GM12872 (cell line): ENCODE results near the gene MYCN.

ENCODE experiments used
- TF ChIP-seq, protein P1 (sequence below): IDR thresholded peaks from 3 replicates; pipeline ENCODE4 v1.5.1; 2011; ENCODE audit warnings: low read depth, mild to moderate bottlenecking, low read length, moderate library complexity; ENCODE audit not compliant: insufficient read depth

MYCN gene

DNA sequence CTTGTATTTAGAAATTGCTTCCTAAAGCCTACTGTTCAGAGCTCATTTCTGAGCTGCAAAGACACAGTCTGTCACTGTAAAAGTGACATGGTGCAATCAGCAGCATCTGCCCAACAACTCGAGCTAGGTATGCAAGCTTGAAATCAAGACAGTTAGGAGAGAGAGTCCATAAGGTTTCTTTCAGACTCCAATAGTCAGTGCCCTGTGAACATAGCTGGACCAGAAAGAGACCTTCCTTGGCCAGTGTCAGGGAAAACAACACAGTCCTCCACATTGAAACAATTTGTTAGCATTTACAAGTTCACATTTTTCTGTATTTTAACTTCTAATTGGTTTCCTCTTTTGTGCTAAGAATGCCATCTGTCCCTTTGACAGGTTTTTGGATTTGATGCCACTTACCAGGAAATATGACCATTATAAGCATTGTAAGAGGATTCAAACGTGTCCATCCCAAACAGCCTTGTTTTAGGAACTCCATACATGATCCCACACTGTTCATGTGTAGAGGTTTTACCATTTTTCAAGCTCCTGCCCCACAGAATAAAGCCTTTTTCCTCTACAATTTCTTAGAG lies 8.9 kb upstream of the MYCN start:
- TF ChIP-seq, protein P1, sequence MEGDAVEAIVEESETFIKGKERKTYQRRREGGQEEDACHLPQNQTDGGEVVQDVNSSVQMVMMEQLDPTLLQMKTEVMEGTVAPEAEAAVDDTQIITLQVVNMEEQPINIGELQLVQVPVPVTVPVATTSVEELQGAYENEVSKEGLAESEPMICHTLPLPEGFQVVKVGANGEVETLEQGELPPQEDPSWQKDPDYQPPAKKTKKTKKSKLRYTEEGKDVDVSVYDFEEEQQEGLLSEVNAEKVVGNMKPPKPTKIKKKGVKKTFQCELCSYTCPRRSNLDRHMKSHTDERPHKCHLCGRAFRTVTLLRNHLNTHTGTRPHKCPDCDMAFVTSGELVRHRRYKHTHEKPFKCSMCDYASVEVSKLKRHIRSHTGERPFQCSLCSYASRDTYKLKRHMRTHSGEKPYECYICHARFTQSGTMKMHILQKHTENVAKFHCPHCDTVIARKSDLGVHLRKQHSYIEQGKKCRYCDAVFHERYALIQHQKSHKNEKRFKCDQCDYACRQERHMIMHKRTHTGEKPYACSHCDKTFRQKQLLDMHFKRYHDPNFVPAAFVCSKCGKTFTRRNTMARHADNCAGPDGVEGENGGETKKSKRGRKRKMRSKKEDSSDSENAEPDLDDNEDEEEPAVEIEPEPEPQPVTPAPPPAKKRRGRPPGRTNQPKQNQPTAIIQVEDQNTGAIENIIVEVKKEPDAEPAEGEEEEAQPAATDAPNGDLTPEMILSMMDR: no peak

DNA sequence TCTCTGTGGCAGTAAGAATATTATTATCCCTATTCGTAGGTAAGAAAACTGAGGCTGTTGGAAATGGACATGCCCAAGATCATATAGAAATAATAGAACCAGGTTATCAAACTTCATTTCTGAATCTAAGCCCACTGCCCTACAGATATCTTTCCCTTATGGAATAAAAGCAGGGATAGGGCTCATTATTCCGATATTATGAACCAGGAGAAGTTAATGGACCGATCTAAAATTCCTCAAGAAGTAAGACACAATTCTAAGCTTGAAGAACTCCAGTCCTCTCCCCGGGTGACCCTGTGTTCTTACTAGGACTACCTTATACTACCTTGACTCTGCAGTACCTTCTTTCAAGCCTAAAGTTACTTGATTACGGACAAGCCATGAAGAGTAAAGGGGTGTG lies 8.4 kb upstream of the MYCN start:
- TF ChIP-seq, protein P1: no peak

DNA sequence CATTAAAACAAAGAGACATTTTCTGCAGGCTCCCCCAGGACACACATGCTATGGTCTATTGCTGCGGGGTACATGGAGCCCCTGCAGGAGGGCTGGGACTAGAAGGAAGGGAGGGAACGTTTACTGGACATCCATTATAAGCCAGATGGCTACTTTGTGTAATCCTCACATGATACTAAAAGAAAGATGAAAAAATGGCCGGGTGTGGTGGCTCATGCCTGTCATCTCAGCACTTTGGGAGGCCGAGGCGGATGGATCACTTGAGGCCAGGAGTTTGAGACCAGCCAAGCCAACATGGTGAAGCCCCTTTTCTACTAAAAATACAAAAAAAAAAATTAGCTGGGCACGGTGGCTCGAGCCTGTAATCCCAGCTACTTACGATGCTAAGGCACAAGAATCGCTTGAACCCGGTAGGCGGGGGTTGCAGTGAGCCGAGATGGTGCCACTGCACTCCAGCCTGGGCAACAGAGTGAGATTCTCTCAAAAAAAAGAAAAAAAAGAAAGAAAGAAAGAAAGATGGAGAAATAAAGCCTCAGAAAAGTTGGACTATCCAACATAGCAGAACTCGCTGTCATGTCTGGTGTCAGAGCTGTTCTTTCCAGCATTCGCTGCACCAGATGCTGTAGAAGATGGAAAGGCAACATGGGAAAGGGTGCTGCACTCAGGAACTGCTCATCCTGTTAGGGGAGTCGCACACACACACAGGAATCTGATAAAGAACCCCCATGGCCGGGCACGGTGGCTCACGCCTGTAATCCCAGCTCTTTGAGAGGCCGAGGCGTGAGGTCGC lies 7.8 kb upstream of the MYCN start:
- TF ChIP-seq, protein P1: no peak

DNA sequence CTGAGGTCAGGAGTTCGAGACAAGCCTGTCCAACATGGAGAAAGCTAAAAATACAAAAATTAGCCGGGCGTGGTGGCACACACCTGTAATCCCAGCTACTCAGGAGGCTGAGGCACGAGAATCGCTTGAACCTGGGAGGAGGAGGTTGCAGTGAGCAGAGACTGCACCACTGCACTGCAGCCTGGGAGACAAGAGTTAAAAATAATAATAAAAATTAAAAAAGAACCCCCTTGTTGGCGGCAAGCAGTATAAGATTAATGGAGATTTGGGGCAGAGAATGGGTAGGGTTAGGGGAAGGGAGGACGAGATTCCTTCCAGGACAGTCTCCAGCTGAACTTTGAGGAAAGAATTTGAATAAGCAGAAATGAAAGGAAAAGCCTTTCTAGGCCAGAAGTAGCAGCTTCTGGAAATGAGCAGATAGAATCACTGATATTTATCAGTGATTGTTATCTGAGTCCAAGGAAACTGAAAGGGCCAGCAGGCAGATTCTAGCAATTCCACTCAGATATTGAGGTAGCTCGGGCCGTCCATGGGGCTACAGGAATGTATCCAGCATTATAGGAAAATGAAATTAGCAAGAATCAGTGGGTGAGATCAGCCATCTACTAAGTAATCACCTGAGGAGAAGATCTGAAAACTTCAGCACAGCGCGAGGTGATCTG lies 7.0 kb upstream of the MYCN start:
- TF ChIP-seq, protein P1: no peak

DNA sequence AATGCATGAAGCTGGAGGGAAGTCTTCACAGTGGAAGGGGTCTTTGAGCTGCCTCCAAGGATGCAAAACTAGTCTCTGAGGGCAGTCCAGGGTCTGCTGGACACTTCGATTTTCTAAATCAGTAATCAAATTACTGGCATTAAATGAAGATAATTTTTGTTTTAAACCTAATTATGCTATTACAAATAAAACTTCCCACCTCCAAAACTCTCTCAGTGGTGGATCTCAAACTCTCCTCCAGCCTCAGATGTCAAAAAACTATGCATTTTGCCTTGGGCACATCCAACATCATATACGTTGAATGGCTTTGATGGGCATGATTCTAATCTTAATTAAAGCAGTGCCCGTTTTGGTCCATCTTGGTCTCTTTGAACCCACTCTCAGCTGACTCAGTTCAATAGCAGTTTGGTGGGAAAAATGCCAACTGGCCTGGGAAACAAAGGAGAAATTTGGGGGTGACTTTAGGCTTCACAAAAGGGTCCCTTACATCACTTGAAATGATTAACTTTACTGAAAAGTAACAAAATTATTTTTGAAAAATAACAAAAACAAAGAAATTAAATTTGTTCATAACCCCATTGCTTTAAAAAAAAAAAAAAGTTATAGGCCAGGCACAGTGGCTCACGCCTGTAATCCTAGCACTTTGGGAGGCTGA lies 5.9 kb upstream of the MYCN start:
- TF ChIP-seq, protein P1: no peak

DNA sequence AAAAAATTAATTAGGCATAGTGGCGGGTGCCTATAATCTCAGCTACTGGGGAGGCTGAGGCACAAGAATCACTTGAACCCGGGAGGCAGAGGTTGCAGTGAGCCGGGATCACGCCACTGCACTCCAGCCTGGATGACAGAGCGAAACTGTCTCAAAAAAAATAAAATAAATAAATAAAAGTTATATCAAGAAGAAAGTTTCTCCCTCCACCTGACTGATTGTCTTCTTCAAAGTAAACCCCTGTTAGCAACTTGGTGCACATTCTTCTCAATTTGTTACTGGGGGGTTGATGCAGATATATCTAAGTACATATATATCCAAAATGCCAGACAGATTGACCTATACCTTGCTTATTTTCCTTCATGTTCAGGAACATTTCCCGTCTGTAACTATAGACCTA lies 5.2 kb upstream of the MYCN start:
- TF ChIP-seq, protein P1: no peak

DNA sequence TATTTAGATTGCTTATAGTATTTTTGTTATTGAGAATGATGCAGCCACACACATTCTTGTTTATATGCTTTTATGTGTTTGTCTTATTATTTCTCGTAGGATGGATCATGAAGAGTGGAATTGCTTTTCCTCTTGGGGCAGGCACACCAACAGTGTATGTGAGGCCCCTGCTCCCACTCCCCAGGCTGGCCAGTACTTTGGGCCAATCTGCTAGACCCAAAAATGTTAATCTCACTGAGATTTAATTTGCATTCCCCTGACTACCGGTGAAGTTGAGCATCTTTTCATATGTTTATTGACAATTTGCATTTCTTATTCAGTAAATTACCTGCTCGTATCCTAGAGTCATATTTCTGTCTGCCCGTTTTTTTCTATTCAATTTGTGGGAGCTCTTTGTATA lies 4.7 kb upstream of the MYCN start:
- TF ChIP-seq, protein P1: no peak
